ENCODE measurements around the gene UIMC1. TPM values are rescaled to one million over a fixed set of nuclear protein-coding genes. Genes with fewer than 3 reads are reported as not detected.

The UIMC1 gene
- total RNA-seq, 1 experiment from 2014 or later = 46.8 TPM

DNA sequence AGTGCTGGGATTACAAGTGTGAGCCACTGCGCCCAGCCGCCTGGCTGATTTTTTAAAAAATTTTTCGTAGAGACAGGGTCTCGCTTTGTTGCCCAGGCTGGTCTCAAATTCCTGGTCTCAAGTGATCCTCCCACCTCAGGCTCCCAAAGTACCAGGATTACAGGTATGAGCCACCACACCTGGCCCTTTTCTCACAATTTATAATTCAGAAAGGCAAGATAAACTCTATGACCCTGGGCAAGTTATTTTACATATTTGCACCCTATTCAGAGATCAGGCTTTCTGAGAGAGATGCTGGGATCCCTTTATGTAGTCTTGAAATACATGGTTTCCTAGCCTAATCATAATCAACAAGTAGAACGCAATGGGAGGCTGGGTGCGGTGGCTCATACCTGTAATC, 36.5 kb upstream of the UIMC1 start:
- ChIA-PET CTCF (no interaction called here), POLR2A (ENCODE audit: low non-redundant PET) (no interaction called here)
- Histone ChIP-seq H3K4me3 (ENCODE audit: low read depth, low read length, poor library complexity, severe bottlenecking) (no peak overlapping the region), H3K27me3 (replicated peaks; ENCODE audit: insufficient read depth, low read depth, low read length, poor library complexity) (no peaks in the 10 kb centered on the region), H3K36me3 (ENCODE audit: insufficient read depth, low read length, poor library complexity, severe bottlenecking) (peaks cover 37% of the 10 kb centered on the region), H3K27ac (ENCODE audit: low read depth, low read length, poor library complexity, severe bottlenecking) (no peak overlapping the region), H3K4me1 (ENCODE audit: insufficient read depth, low read length, poor library complexity, severe bottlenecking) (no peaks in the 10 kb centered on the region), H3K9me3 (ENCODE audit: low read depth, low read length, poor library complexity, severe bottlenecking) (no peaks in the 10 kb centered on the region)
- TF ChIP-seq EZH2 (IDR thresholded peaks at IDR 0.05; ENCODE audit: borderline replicate concordance, low read depth, low read length, poor library complexity, severe bottlenecking) (no peak), CTCF (conservative IDR thresholded peaks at IDR 0.05; ENCODE audit: low read depth, low read length) (no peak)
- no peak for DNase-seq (ENCODE audit: low spot score)
- BruUV-seq (replicated peaks) = no TSS peak
- intact Hi-C loops (cut with micrococcal nuclease; ENCODE audit: unreplicated experiment) = no loop called here

DNA sequence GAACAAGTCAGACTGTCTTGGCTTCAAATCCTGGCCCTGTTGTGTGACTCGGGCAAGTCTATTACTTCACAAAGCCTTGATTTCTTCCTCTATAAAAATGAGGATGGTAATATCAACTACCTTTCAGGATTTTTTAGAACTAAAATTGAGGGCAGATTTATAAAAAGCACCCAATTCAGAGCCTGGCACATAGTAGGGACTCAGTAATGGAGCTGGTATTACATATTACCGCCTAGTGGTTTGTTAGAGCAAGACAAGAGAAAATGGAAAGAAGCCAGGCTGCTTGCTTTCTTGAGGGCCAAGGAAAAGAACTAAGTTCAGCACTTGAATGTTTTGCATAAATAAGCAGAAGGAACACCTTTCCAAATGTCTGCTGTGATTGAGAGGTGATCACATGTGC, 35.4 kb upstream of the UIMC1 start:
- H3K27me3 ChIP-seq (replicated peaks; ENCODE audit: insufficient read depth, low read depth, low read length, poor library complexity) = no peaks in the 10 kb centered on the region
- no peak for DNase-seq (ENCODE audit: low spot score)
- CTCF ChIA-PET = no interaction called here
- intact Hi-C loops (cut with micrococcal nuclease; ENCODE audit: unreplicated experiment) = no loop called here
- no peaks in the 10 kb centered on the region for H3K4me1 ChIP-seq (ENCODE audit: insufficient read depth, low read length, poor library complexity, severe bottlenecking)
- TF ChIP-seq EZH2 (IDR thresholded peaks at IDR 0.05; ENCODE audit: borderline replicate concordance, low read depth, low read length, poor library complexity, severe bottlenecking) (no peak), CTCF (conservative IDR thresholded peaks at IDR 0.05; ENCODE audit: low read depth, low read length) (no peak)
- H3K9me3 ChIP-seq (ENCODE audit: low read depth, low read length, poor library complexity, severe bottlenecking) = no peaks in the 10 kb centered on the region
- POLR2A ChIA-PET (ENCODE audit: low non-redundant PET) = no interaction called here
- no TSS peak for BruUV-seq (replicated peaks)
- H3K36me3 ChIP-seq (ENCODE audit: insufficient read depth, low read length, poor library complexity, severe bottlenecking) = peaks cover 30% of the 10 kb centered on the region
- no peak overlapping the region for H3K27ac ChIP-seq (ENCODE audit: low read depth, low read length, poor library complexity, severe bottlenecking)
- no peak overlapping the region for H3K4me3 ChIP-seq (ENCODE audit: low read depth, low read length, poor library complexity, severe bottlenecking)

DNA sequence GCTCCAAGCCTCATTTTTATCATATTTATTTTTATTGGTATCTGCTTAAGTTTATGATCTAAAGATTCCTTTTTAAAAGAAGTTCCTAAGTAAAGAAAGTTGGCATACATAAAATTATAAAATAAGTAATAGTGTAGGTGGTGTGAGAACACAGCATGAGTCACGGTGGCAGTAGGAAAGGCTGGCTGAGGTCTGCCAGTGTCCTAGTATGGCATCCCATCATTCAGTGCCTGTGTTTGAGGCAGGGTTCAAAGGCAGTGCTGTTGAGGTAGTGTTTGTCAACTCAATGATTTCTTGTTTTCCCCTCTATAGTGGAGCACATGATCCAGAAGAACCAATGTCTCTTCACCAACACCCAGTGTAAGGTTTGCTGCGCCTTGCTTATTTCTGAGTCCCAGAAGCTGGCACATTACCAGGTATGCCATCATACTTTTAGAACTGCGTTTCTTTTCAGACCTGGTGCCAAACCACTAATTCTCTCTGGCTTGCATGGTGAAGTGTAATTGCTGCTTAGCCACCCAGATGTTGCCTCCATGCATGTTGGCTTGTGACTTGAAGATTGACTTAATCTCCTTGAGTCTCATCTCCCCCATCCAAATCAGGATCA, 34.3 kb upstream of the UIMC1 start:
- POLR2A ChIA-PET (ENCODE audit: low non-redundant PET) = no interaction called here
- intact Hi-C loops (cut with micrococcal nuclease; ENCODE audit: unreplicated experiment) = no loop called here
- no peaks in the 10 kb centered on the region for H3K9me3 ChIP-seq (ENCODE audit: low read depth, low read length, poor library complexity, severe bottlenecking)
- H3K36me3 ChIP-seq (ENCODE audit: insufficient read depth, low read length, poor library complexity, severe bottlenecking) = peaks cover 24% of the 10 kb centered on the region
- no peak overlapping the region for H3K27ac ChIP-seq (ENCODE audit: low read depth, low read length, poor library complexity, severe bottlenecking)
- no peaks in the 10 kb centered on the region for H3K4me1 ChIP-seq (ENCODE audit: insufficient read depth, low read length, poor library complexity, severe bottlenecking)
- TF ChIP-seq CTCF (conservative IDR thresholded peaks at IDR 0.05; ENCODE audit: low read depth, low read length) (no peak), EZH2 (IDR thresholded peaks at IDR 0.05; ENCODE audit: borderline replicate concordance, low read depth, low read length, poor library complexity, severe bottlenecking) (no peak)
- BruUV-seq (replicated peaks) = no TSS peak
- no peak overlapping the region for H3K4me3 ChIP-seq (ENCODE audit: low read depth, low read length, poor library complexity, severe bottlenecking)
- DNase-seq (ENCODE audit: low spot score) = peak; percentile 28
- CTCF ChIA-PET = no interaction called here
- no peaks in the 10 kb centered on the region for H3K27me3 ChIP-seq (replicated peaks; ENCODE audit: insufficient read depth, low read depth, low read length, poor library complexity)

Measured in A673 (cell line).